MM.1S (cell line): ENCODE measurements around the gene KRT4.

Experiments used
- DNase-seq: peaks from one replicate; pipeline ENCODE4 v3.0.0-alpha.2; 2015
- H2AFZ ChIP-seq: fragments of 300-600 bp; sonication (generic); 2 replicates; pipeline ENCODE4 v1.6.0; 2016; ENCODE audit warnings: antibody characterized with exemption, low read length
- H3F3A ChIP-seq: fragments of 300-600 bp; sonication (generic); 2 replicates; pipeline ENCODE4 v1.6.1; 2016; ENCODE audit warnings: mild to moderate bottlenecking, antibody characterized with exemption, low read length, moderate library complexity, mixed read lengths; ENCODE audit not compliant: insufficient read depth
- H3K27ac ChIP-seq: fragments of 300-600 bp; sonication (generic); 2 replicates; pipeline ENCODE4 v1.5.1; 2016; ENCODE audit warnings: mild to moderate bottlenecking, low read length
- H3K27me3 ChIP-seq: fragments of 300-600 bp; sonication (generic); replicated peaks from 2 replicates; pipeline ENCODE4 v1.6.0; 2016; ENCODE audit warnings: low read length; ENCODE audit not compliant: insufficient read depth
- H3K36me3 ChIP-seq: fragments of 300-600 bp; sonication (generic); replicated peaks from 2 replicates; pipeline ENCODE4 v1.6.1; 2016; ENCODE audit warnings: mild to moderate bottlenecking, low read length, mixed read lengths; ENCODE audit not compliant: insufficient read depth
- H3K4me1 ChIP-seq: fragments of 300-600 bp; sonication (generic); 2 replicates; pipeline ENCODE4 v1.6.1; 2016; ENCODE audit warnings: low read length, mixed read lengths
- H3K4me2 ChIP-seq: fragments of 300-600 bp; sonication (generic); 2 replicates; pipeline ENCODE4 v1.6.0; 2016; ENCODE audit warnings: low read depth, low read length
- H3K4me3 ChIP-seq: fragments of 300-600 bp; sonication (generic); 2 replicates; pipeline ENCODE4 v1.5.1; 2016; ENCODE audit warnings: low read length, mixed read lengths
- H3K79me2 ChIP-seq: fragments of 300-600 bp; sonication (generic); 2 replicates; pipeline ENCODE4 v1.6.1; 2016; ENCODE audit warnings: mixed run types, low read length, mixed read lengths
- H3K9ac ChIP-seq: fragments of 300-600 bp; sonication (generic); 2 replicates; pipeline ENCODE4 v1.6.1; 2016; ENCODE audit warnings: low read length, mixed read lengths
- H3K9me2 ChIP-seq: fragments of 300-600 bp; sonication (generic); replicated peaks from 2 replicates; pipeline ENCODE4 v1.6.1; 2016; ENCODE audit warnings: mild to moderate bottlenecking, low read length, mixed read lengths; ENCODE audit not compliant: insufficient read depth
- H3K9me3 ChIP-seq: fragments of 300-600 bp; sonication (generic); replicated peaks from 2 replicates; pipeline ENCODE4 v1.6.1; 2016; ENCODE audit warnings: mild to moderate bottlenecking, low read length, mixed read lengths; ENCODE audit not compliant: insufficient read depth
- H4K20me1 ChIP-seq: fragments of 300-600 bp; sonication (generic); 2 replicates; pipeline ENCODE4 v1.6.1; 2016; ENCODE audit warnings: mild to moderate bottlenecking, low read length, moderate library complexity, mixed read lengths; ENCODE audit not compliant: insufficient read depth
- CTCF ChIP-seq: fragments of 300-600 bp; sonication (generic); IDR thresholded peaks from 2 replicates; pipeline ENCODE4 v1.5.1; 2016; ENCODE audit warnings: antibody characterized with exemption, low read length, mixed read lengths
- EZH2 ChIP-seq: fragments of 300-600 bp; sonication (generic); optimal IDR thresholded peaks from 2 replicates; pipeline ENCODE3; 2017; ENCODE audit warnings: low read depth, mild to moderate bottlenecking, antibody characterized with exemption, low read length, mixed read lengths
- EZH2phosphoT487 ChIP-seq: fragments of 300-600 bp; sonication (generic); IDR thresholded peaks from 2 replicates; pipeline ENCODE4 v1.6.1; 2018; ENCODE audit warnings: antibody characterized with exemption, low read length

The KRT4 gene

GRCh38 chr12:52825961-52826360 is 12.0 kb upstream of the KRT4 start:
- Histone ChIP-seq H3K4me2 (no peak overlapping the region), H3K9ac (no peak overlapping the region), H3K36me3 (no peaks in the 10 kb centered on the region), H3K27ac (no peak overlapping the region), H3K4me3 (no peak overlapping the region), H3K27me3 (peaks cover 93% of the 10 kb centered on the region), H3K79me2 (no peaks in the 10 kb centered on the region), H4K20me1 (no peaks in the 10 kb centered on the region), H3K9me3 (no peaks in the 10 kb centered on the region), H2AFZ (no peak overlapping the region), H3K9me2 (no peaks in the 10 kb centered on the region), H3F3A (no peaks in the 10 kb centered on the region), H3K4me1 (no peaks in the 10 kb centered on the region)
- DNase-seq: no peak
- TF ChIP-seq EZH2phosphoT487: no peak

GRCh38 chr12:52824741-52825410 is 11.0 kb upstream of the KRT4 start:
- Histone ChIP-seq H3K27ac (no peak overlapping the region), H3K4me3 (no peak overlapping the region), H3K9me3 (no peaks in the 10 kb centered on the region), H3K79me2 (no peaks in the 10 kb centered on the region), H2AFZ (no peak overlapping the region), H3K27me3 (peaks cover 93% of the 10 kb centered on the region), H3F3A (no peaks in the 10 kb centered on the region), H3K36me3 (no peaks in the 10 kb centered on the region), H3K9me2 (no peaks in the 10 kb centered on the region), H3K9ac (no peak overlapping the region), H3K4me1 (no peaks in the 10 kb centered on the region), H3K4me2 (no peak overlapping the region), H4K20me1 (no peaks in the 10 kb centered on the region)
- DNase-seq: no peak
- TF ChIP-seq EZH2 (no peak), CTCF (no peak), EZH2phosphoT487 (no peak)

- no peaks in the 10 kb centered on the region for H4K20me1 ChIP-seq
- TF ChIP-seq CTCF: no peak
- TF ChIP-seq EZH2phosphoT487: no peak
- TF ChIP-seq EZH2: no peak
- no peak overlapping the region for H2AFZ ChIP-seq
- H3K27ac ChIP-seq: no peak overlapping the region
- H3K4me1 ChIP-seq: no peaks in the 10 kb centered on the region
- no peaks in the 10 kb centered on the region for H3F3A ChIP-seq
- peaks cover 93% of the 10 kb centered on the region for H3K27me3 ChIP-seq
- no peak overlapping the region for H3K4me2 ChIP-seq
- no peaks in the 10 kb centered on the region for H3K9me2 ChIP-seq
- no peak for DNase-seq
- H3K79me2 ChIP-seq: no peaks in the 10 kb centered on the region
- no peak overlapping the region for H3K9ac ChIP-seq
- no peak overlapping the region for H3K4me3 ChIP-seq
- H3K36me3 ChIP-seq: no peaks in the 10 kb centered on the region
- H3K9me3 ChIP-seq: no peaks in the 10 kb centered on the region
Measured at GRCh38 chr12:52823761-52824450, 10.0 kb upstream of the KRT4 start.
